GM18526 (cell line): ENCODE results near the gene UPF1.

ENCODE experiments used
- POLR2A ChIP-seq: IDR thresholded peaks from 3 replicates; pipeline ENCODE4 v1.6.1; 2011; ENCODE audit not compliant: insufficient read length; ENCODE audit errors: extremely low read depth

The UPF1 gene

DNA sequence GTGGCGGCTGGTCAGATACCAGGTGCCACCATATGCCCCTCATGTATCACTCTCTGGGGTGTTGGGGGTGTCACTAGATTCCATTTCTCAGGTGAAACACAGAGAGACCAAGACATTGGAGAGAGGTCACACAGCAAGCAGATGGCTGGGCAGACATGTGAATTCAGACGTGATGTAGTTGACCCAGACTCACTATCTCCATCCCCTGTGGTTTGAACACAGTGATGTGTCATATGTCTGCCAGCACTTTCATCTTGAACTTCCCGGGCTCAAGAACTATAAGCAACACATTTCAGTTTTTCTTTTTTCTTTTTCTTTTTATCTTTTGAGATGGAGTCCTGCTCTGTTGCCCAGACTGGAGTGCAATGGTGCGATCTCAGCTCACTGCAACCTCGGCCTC is 16.1 kb upstream of the UPF1 start:
- TF ChIP-seq POLR2A: no peak

- no peak for TF ChIP-seq POLR2A
Observed at GRCh38 chr19:18817574-18817973, 14.2 kb upstream of the UPF1 start.

DNA sequence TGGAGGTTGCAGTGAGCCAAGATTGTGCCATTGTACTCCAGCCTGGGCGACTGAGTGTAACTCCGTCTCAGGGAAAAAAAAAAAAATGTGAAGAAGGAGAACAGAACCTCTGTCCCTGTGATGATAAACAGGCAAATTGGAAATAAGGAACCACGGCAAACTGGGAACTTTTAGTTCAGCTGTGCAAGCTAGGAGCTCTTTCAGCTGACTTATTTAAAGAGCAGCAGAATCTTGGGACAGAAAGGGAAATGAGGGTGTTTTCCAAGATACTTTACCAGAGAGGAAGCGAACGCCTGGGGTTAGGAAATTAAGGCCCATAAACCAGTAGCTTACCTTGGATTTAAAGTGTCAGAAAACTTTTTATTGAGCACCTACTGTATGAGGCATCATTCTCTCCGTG is 3.0 kb upstream of the UPF1 start:
- TF ChIP-seq POLR2A: no peak

DNA sequence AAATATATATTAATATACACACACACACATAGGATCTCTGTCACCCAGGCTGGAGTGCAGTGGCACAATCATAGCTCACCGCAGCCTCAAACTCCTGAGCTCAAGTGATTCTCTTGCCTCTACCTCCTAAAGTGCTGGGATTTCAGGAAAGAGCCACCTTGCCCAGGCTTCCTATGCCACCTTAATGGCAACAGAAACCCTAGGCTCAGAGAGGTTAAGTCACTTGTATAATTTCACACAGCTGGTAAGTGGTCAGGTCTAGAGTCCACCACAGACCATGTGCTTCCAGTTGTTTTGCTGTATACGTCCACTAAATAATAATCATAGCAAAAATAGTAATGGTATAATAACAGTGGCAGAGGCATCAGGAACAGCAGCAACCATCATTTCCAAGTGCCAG is 1.3 kb upstream of the UPF1 start:
- TF ChIP-seq POLR2A: no peak

DNA sequence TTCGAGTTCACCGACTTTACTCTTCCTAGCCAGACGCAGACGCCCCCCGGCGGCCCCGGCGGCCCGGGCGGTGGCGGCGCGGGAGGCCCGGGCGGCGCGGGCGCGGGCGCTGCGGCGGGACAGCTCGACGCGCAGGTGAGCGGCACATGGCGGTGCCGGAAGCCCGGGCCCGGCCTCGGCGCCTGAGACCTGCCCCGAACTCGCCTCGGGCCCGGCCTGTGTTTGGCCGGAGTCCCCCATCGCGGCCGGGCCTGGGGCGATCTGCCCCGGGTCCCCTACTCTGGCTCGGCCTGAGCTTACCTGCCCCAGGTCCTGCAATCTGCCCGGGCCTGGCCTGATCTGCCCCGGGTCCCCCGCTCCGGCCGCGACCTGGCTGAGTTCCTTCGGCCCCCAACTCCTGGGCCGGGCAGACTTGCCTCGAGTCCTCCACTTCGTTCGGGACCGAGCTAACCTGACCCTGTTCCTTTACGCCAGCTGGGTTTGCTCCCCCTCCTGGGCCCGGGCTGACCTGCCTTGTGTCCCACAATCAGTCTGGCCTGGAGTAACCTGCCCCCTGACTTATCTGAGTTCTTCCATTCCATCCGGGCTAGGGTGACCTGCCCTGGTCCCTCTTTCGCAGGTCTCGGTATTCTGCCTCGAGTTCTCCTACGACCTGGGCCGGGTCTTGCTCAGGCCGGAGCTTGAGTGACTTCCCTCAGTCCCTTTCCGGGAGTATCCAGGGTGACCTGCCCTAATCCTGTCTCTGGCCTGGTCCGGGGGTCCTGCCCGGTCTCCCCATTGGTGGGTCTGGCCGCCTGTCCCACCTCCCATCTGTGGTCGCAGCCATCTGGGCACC is 764 bp downstream of the UPF1 start:
- no peak for TF ChIP-seq POLR2A

GRCh38 chr19:18833141-18833476 is 1.4 kb downstream of the UPF1 start:
- TF ChIP-seq POLR2A: no peak

DNA sequence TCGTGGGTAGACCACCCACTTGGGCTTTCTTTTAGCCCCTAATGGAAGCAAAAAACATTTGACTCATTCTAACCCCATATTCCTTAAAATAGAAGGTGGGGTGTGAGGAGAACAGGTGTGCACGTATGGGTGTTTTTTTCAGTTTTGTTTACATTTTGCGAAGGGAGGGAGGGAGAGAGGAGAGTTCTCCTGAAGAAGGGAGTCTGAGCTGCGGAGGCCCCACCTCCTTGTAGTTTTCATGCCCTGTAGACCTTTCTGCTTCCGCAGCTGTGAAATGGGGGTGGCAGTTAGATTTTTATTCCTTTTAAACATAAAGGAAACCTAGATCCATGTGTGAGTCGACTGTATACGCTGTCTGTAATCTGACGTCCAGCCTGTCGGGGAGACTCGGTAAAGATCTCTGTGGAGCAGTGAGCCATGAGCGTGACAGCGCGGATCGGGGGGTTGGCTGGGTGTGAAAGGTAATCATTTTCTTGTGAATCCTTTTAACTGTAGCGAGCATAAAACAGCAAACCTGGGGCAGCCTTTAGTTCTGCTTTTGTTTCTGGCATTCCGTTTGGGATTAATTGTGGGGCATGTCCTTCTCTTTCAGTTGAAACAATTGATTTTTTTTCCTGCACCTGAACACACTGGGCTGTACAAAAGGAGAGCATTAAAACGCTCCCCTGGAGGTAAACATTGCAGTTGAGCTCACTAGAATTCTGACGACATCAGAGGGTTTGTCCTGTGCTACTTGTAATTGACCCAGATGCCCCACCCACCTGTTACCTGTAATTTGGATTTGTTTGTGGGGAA is 2.3 kb downstream of the UPF1 start:
- TF ChIP-seq POLR2A: no peak

DNA sequence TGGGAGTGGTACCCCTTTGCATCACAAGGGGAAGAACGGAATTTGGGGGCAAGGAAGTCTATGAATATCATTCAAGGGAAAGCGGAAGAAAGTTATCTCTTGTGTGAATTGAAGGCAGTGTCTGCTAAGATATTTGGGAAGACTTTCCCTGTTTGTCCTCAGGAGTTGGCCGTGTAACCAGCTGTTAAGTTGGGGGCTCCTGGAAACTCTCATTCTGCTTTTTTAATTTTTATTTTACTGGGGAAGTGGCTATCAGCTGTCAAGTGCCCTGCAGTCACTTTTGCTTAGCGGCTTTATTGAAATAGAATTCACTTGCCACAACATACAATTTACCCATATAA is 2.9 kb downstream of the UPF1 start:
- no peak for TF ChIP-seq POLR2A

GRCh38 chr19:18839465-18840287 is 7.9 kb downstream of the UPF1 start:
- TF ChIP-seq POLR2A: no peak

DNA sequence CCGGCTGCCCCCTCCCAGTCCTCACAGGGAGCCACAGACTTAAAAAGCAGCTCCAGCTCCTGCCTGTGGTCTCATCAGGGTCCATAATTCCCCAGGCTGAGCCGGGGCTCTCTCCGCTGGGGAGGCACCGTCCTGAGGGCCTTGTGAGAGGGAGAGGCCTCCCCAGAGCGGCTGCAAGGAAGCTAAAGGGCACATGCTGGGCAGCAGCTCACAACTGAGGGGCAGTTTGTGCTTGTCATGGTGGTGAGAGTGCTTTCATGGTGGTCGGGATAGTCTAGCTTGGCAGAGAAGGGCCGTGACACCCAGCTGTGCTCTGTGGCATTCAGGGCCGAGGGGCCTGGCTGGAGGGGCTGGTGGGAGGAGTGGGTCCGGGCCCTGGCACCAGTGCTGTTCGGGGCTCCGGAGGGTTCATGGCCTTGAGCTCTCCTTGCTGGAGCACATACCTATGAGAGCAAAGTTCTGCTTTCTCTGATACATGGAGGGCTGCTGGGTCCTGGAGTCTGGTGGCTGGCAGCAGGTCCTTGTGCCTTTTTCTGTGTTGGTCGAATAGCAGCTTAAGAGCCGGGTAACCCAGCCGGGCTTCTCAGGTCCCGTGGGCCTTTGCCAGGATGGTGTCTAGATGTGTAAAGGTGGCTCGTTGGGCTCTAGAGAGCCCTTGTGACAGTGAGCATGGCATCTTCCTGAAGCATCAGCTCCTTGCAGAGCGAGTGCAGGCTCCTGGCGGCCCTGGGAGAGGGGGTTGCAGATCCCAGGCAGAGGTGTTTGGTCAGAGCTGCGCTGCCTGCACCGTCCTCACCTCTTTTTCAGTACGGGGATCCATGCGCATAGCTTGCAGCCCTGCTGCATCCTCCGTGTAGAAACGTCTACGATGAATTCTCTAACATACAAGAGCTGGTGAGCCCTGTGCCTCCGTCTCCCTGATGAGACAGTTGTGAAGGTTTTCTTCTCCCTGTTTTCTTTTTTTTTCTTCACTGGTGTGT is 8.8 kb downstream of the UPF1 start:
- TF ChIP-seq POLR2A: no peak

GRCh38 chr19:18841400-18841799 is 9.6 kb downstream of the UPF1 start:
- no peak for TF ChIP-seq POLR2A

GRCh38 chr19:18842166-18842565 is 10.4 kb downstream of the UPF1 start:
- TF ChIP-seq POLR2A: no peak

- TF ChIP-seq POLR2A: no peak
Observed at GRCh38 chr19:18843960-18844359, 12.2 kb downstream of the UPF1 start.

DNA sequence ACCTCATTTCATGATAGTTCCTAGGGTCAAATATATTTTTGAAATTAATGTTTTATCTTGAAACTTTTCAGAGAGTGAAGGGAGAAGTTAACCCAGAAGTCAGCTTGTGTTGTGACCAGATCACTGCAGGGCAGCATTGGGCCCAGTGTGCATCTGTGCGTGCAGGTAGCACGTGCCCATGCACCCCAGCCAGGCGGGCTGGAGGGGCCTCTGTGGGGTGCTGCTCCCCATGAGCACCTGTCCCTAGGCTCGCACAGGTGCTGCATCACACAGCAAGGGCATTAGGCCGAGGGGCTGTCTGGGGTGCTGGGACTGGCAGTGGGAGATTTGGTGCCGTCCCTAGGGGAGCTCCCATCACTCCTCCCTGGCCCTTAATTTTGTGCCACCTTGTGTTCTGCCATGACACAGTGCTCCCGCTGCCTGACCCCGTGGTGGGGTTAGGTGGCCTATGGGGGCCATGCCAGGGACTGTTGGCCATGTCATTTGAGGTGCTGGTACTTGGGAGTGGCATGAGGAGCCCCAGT is 13.1 kb downstream of the UPF1 start:
- no peak for TF ChIP-seq POLR2A

GRCh38 chr19:18845961-18846360 is 14.2 kb downstream of the UPF1 start:
- no peak for TF ChIP-seq POLR2A
